GM18517 (cell line): ENCODE data around the gene SMOC1.

Experiments used
- ATAC-seq: cut with Tn5 transposase; IDR thresholded peaks from one replicate; pipeline ENCODE4 v1.9.1; 2021; ENCODE audit warnings: mild to moderate bottlenecking, moderate library complexity; ENCODE audit not compliant: unreplicated experiment

The SMOC1 gene

DNA sequence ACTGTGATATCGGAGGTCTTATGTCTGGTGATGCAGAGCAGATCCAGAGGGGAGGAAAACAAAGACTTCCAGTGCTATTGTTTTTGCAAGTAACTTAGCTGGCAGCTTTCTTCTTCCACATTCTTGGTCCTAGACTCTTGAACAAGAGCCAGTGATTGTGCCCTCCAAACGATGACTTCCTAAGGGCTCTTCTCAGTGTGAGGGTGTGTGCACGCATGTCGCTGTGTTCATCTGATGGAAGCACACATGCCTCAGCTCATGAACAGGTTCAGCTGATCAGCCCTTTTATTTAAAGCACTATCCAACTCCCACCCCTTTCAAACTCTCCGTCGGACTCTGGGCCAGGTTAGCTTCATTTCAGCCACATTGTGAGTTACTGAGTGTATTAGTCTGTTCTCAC lies 59.5 kb downstream of the SMOC1 start:
- no peak for ATAC-seq

DNA sequence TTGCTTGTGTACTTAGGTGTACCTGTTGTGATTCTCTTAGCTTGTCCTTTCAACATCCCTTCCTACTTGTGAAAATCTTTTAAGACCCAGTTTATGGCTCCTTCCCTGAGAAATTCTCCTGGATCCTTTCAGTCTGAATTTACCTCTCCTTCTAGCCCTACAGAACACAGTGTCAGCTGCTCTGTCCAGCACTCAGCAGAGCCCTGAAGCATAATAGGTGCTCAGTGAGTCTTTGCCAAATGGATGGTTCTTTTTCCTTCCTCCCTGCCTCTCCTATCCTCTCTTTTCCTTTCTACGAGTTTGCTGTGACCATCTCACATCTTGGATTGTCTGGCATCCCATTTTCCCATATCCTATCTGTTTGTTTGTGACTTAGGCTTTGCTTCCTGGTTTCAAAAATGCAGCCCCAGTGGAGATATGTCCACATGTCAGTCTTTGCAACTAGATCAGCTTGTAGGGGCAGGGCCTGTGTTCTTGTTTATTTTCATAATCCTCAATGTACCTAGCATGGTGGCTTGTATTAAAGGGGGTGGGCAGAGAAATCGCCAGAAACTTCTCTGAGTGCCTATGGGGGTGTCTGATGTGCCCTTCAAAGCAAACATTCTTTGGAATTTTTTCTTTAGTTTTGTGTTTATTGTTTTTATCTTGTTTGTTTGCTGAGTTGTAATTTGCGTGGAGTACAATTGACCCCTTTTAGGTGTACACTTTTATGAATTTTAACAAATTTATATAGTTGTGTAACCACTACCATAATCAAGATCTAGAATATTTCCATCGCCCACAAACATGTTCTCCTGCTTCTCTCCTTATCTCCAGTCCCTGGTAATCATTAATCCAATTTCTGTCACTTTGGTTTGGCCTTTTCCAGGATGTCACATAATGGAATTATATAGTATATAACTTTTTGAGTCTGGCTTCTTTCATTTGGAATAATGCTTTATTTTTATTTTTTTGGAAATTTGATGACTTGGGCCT lies 62.8 kb downstream of the SMOC1 start:
- ATAC-seq: no peak

DNA sequence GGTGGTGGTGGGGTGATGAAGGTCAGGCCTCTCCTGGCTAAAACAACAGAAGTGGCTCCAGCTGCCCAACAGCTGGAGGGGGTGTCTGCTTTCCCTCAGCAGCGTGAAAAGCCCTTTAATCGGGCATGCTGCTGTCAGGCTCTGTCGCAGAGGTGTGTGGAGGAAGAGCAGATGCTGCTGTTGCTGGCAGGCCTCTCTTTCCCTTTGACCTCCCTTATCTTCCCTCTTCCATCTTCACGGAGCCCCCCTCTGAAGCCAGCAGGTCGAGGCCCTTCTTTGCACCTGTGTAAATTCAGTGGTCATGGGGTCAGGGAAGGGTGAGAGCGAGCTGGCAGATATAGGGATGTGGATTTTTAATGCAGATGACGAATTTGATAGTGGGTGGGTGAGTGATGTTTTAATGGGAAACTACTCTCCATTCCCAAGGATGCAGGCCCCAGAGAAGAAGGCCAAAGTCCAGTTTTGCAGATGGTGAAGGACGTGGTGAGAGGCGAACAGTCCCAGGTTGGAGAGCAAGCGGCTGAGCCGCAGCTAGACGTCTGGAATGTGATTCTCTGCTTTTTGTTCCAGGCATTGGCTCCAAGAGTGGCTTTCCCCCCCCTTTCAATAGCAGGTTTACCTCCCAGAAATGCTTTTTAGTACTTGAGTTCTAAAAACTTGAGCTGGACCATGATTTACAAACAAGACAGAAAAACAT lies 64.0 kb downstream of the SMOC1 start:
- ATAC-seq: no peak

DNA sequence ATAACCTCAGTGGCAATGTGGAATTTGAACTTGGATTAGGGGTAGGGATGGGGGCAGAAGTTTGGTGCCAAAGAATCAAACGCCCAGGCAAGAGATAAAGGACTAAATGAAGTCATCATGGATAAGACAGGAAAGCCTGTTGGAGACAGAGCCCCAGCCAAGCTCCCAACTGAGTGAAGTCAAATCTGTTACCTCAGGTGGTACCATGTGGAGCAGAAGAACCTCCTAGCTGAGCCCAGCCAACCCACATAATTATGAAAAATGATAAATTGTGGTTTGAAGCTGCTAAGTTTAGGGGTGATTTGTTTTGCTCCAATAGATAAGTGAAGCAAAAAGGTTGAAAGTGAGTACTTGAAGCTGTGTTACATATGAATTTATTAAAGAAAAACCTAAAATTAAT lies 66.1 kb downstream of the SMOC1 start:
- ATAC-seq: no peak

DNA sequence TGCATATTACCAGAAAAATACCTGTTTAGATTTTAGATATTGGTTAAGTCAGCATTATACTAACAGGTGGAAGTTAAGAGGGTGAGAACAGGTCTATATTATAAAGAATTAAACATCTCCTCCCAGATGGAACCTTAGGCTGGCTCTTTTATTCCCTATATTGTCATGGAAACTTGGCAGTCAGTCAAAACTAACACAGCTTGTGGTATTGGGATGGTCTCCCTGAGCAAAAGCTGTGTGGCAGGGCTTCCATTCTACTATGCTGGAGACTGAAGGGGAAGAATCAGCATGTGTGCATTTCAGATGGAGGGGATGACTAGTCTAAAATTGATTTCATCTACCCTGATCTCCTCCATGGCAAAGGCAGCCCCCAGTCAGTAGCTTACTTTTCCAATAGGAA lies 66.7 kb downstream of the SMOC1 start:
- no peak for ATAC-seq

DNA sequence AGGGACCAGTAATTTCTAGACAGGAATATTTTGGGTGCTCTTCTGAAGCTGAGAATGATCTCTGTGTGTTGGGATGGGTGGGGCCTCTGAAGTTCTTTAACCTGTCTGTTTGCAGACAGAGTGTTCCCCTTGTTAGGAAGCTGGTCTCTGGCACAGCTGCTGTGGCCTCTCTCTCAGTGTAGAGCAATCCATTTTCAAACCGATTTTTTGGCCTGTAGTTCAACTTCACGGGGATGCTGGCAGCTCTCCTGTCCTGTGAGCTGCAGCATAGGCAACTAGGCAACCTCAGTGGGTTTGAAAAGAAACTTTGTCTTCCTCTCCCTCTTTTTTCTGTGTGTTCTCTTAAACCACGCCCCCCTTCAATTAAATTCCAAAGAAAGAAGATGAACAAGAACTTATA lies 69.1 kb downstream of the SMOC1 start:
- no peak for ATAC-seq

DNA sequence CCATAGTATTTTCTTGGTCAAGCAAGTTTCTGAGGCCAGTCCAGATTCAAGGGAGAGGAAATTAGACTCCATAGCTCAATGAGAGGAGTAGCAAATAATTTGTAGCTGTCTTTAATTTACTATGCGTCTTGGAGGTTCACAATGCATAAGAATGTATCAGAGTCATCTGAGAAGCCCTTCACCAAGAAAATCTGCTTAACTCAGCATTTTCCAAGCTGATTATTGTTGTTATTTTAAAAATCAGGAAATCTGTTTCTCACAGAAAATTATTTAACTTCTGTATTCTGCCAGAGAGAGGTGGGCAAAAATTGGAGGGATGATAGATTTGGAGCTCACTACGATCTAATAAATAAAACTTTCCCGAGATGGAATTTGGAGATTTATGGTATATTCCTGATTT lies 72.0 kb downstream of the SMOC1 start:
- ATAC-seq: no peak

DNA sequence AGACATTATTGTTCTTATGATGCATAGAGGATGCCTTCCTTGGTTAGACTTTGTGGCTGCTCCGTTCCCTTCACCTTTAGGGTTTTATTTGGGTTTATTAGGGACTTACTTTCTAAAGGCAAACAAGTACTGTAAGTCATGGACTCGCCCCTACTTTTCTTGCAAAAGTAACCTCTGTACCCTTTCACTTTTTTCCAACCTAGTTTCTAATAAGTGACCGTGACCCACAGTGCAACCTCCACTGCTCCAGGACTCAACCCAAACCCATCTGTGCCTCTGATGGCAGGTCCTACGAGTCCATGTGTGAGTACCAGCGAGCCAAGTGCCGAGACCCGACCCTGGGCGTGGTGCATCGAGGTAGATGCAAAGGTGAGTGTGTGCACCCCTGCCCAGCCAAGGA lies 72.7 kb downstream of the SMOC1 start:
- ATAC-seq: no peak

DNA sequence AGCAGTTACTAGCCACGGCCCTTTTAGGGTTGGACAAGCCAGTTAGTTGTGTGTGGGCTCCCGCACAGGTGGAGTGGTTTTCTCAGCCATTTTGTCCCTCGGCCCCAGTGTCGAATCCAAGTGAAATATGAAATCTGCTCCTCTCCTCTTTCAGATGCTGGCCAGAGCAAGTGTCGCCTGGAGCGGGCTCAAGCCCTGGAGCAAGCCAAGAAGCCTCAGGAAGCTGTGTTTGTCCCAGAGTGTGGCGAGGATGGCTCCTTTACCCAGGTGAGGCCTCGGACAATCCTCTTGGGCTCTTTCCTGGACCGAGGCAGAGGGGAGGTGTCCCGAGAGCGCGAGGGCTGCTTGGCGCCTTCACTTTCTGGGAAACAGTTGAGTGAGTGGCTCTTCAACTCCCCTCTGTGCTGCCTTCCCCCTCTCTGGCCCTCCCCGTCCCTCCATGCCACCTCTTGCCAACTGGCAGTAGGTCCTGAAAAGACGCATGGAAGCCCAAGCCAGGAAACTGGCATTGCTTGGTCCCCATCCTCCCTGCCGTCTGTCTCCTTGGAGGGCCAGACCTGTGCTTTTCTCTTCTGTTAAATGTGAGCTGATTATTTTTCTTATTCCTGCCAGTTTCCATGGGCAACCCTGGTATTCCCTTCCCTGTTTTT lies 74.2 kb downstream of the SMOC1 start:
- no peak for ATAC-seq

DNA sequence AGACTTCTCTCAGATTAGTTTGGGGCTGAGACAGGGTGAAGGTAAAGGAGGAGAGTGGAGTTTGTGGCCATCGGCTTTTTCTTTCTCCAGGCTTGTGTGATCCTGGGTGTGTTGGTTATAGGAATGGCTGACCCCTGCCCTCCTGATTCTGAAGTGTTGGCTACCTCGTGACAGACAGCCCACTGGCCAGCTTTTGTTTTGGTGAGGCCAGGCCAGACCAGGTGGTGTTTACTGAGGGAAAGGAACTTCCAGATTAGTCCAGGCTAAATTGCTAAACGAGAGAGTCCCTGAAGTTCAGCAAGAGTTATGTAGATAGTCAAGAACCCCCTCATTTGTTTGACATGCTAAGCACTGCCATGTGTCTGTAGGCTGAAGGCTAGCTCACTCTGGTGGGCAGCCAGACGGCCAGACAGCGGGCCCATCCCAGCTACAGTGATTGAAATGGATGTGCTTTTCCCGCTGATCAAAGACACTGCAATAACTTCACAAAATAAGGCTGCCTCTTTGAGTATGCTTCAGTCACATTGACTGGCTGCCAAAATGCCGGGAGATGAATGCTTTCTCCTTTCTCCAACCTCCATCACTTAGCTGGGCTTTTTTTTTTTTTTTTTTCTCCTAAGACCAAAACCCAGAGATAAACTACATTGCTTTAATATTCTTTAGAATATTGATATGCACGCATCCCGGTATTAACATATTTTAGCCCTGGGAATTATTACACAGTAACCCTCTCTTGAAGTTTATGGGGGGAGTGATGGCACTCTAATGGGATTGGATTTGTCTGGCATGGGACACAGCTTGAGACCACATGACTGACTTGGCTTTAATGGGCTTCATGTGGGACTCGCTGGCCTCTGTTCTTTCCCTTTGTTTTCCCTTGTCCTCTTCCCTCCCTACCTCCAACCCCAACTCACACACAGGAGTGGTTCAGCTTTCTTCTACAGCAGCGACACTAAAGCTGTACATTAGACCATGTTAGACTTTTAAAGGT lies 76.9 kb downstream of the SMOC1 start:
- no peak for ATAC-seq

DNA sequence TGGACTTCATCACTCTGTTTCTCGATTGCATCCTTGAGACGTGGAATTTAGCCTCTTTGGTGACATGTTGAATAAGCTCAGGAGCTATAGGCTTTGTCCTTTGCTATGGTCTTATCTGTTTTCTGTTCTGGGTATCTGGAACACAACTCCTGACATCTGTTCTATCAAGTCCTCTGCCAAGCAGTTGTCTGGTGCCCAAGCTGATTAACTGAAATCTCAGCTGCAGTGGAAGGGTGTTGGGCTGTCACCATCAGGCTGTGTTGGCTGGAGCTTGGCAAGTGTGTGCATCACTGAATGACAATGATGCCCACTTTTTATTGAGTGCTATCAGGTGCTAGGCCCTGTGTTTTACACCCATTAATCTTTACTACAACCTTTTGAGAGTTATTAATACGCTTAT lies 77.8 kb downstream of the SMOC1 start:
- no peak for ATAC-seq

DNA sequence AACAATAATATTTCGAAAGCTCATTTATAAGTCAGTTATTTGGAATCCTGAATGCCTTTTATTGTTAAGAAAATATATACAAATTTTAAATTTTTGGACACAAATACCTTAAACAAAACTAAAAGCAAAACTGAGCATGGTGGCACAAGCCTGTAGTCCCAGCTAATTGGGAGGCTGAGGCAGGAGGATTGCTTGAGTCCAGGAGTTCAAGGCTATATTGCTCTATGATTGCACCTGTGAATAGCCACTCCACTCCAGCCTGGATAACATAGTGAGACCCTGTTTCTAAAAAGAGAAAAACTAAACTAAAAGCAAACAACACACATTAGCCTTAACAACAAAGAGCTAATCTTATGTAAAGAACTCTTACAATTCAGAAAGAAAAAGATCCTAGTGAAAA lies 78.8 kb downstream of the SMOC1 start:
- ATAC-seq: no peak

DNA sequence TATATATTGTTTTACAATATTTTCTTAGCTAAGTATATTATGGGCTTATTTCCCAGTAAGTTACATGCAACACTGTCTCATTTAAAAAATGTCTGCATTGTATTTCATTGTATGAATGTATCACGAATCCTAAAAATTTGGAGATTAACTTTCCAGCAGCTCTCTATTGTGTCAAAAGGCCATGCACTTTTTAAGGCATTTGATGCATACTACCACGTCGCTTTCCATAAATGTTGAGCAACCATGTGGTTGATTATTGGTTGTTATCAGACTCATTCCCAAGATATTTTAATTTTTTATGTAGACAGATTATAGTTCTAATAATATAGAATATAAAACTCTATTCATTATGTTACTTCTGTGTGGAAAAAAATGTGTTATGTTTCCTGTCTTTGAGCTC lies 79.9 kb downstream of the SMOC1 start:
- ATAC-seq: no peak

DNA sequence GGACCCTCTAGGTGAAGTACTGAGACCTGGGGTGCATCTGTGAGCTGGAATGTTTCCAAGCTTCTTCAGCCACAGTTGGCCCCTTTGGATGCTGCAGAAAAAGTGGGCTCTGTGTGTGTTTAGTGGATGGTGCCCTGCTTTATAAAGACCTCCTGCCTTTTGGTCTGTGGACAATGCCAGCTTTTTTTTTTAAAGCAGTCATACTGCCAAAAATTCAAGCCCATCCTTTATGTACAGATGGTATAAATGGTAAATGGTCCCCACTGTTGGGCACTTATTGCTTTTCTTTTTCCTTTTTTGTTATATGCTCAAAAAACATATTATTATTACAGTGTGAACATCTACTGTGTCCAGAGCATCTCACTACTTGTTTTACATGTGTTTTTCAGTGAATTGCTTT lies 81.1 kb downstream of the SMOC1 start:
- ATAC-seq: no peak

DNA sequence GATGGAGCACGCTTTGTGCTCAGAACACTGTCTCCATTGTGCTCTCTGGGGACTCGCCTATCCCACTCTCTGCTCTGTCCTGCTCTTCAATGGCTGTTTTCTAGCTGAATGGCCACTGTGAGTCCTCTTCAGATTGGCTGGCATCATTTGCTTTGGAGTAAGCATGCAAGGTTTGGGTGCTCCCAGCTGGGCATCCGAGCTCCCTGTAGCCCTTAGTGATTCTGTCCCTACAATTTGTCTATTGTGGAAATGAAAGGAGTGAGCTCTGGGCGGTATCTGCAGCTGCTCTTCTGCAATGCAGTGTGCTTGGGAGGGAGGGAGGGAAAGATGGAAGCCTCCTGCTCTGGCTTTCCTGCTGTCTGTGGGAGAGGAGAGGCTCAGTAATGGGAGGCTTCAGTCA lies 84.8 kb downstream of the SMOC1 start:
- ATAC-seq: no peak

DNA sequence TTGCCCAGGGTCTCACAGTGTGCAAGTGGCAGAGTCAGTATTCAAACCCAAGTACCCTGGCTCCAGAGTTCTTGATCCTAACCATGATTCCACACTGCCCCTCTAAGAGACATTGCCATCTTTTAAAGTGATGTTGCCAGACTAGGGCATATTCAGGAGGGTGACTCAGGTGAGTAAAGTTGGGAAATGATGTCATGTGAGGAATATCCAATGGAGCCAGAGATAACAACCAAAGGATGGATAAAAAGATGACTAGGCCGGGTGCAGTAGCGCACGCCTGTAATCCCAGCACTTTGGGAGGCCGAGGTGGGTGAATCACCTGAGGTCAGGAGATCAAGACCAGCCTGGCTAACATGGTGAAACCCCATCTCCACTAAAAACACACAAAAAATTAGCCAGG lies 85.6 kb downstream of the SMOC1 start:
- no peak for ATAC-seq

DNA sequence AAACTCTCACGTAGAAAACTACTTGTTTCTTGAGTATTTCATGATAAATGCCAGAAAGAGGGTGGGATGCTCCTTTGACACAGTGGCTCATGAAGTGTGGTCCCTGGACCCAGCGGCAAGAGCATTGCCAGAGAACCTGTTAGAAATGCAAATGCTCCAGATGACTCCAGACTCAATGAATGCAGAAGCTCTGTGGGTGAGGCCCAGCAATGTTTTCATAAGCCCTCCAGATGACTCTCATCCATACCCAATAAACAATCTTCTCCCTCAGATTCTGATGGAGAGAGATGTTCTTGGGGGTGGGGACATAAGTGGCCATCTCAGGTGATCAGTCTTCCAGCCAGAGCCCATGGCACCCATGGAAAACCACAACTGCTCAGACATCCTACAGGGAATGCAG lies 88.9 kb downstream of the SMOC1 start:
- ATAC-seq: no peak

DNA sequence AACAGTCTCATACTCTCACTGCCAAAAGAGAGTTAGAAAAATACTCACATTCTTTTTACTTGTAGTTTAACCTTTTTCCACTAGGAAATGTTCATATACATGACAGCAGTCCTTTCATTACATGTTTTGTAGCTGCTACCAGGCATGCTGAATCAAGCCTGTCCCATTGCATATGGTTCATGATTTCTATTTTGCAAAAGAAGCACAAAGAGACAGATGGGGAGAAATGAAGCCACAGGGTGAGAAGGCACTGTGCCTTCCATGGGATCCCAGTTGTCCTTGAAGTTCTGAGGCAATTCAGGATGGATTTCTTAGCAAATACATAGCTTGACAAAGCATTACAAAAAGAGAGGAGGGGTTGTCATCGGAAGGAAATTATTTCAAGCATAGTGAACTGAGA lies 89.5 kb downstream of the SMOC1 start:
- ATAC-seq: no peak

DNA sequence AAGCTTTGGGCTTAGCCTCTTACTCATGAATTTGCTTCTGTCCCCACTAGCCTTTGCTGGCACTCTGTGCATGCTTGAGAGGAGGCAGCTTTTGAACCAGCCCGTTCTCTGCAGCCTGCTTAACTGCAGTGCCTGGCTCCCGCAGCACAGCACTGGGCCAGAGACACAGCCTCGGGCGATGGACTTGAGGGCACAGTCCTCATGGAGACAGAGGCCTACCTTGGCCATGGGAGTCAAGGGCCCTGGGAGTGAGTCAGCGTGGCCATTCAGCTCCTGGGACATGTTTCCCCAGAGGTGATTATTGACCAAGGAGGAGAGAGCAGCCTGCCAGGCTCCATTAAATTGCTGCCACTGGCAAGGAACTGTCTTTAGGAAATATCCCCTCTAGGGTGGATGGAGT lies 93.5 kb downstream of the SMOC1 start:
- no peak for ATAC-seq

DNA sequence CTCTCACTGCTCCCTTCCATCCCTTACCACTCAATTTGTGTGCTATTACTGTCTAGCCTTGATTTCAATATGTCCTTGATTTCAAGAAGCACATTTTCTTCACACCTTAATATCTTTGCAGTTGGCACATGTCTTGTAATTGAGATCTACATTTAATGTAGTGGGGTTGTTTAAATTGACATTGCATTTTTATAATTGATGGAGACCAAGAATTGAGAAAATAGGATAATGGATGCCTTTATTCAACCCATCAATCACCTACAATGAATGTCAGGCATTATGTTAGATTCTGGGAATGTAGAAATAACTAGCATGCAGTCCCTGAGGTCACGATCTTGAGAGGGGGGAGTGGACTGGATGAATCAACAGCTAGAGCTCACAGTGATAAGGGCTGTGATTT lies 94.6 kb downstream of the SMOC1 start:
- ATAC-seq: no peak

DNA sequence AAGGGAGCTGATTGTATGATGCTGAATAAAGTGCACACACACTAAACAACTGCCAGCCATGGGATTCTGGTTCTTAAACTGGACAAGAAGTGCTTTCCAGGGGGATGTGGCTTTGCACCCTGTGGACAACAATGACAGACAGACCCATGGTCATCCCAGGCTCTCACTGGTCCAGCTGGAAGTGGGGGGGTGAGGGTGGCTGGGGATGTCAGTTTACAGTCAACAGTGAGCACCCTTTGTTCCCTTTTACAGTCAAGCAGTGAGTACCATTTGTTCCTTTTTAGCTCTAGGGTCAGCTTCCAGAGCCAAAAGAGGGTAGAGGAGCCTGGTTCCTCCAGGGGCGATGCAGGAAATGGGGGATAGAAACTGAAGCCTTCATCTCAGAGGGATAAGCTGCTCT lies 100.7 kb downstream of the SMOC1 start:
- no peak for ATAC-seq
